OCI-LY1 (cell line): Measurements from ENCODE around the gene MAN1B1.

Experiments
- H2AFZ ChIP-seq: fragments of 200-600 bp; sonication (generic), shearing (Covaris generic); 2 replicates; pipeline ENCODE4 v1.6.0; 2014; ENCODE audit warnings: antibody characterized with exemption, mild to moderate bottlenecking, low read length
- H3F3A ChIP-seq: fragments of 200-600 bp; sonication (generic), shearing (Covaris generic); 2 replicates; pipeline ENCODE4 v1.6.0; 2014; ENCODE audit warnings: mild to moderate bottlenecking, antibody characterized with exemption, low read length, moderate library complexity; ENCODE audit not compliant: insufficient read depth
- H3K27ac ChIP-seq: fragments of 200-600 bp; sonication (generic); 2 replicates; pipeline ENCODE4 v1.5.1; 2014; ENCODE audit warnings: low read length, mixed run types, mild to moderate bottlenecking, low read depth; ENCODE audit not compliant: poor library complexity, severe bottlenecking
- H3K27me3 ChIP-seq: fragments of 200-600 bp; sonication (generic); 2 replicates; pipeline ENCODE4 v1.6.0; 2014; ENCODE audit warnings: antibody characterized with exemption, mild to moderate bottlenecking, low read length, moderate library complexity; ENCODE audit not compliant: insufficient read depth
- H3K36me3 ChIP-seq: fragments of 200-600 bp; sonication (generic); 2 replicates; pipeline ENCODE4 v1.6.1; 2014; ENCODE audit warnings: mild to moderate bottlenecking, antibody characterized with exemption, low read length, moderate library complexity, mixed read lengths; ENCODE audit not compliant: insufficient read depth
- H3K4me1 ChIP-seq: fragments of 200-600 bp; sonication (generic); 2 replicates; pipeline ENCODE4 v1.5.1; 2014; ENCODE audit warnings: mild to moderate bottlenecking, low read length, moderate library complexity; ENCODE audit not compliant: insufficient read depth, severe bottlenecking
- H3K4me2 ChIP-seq: fragments of 200-600 bp; sonication (generic), shearing (Covaris generic); 2 replicates; pipeline ENCODE4 v1.6.1; 2014; ENCODE audit warnings: low read length
- H3K4me3 ChIP-seq: fragments of 200-600 bp; sonication (generic); 2 replicates; pipeline ENCODE4 v1.5.1; 2014; ENCODE audit warnings: low read length, low read depth, mild to moderate bottlenecking, mixed read lengths; ENCODE audit not compliant: poor library complexity, severe bottlenecking
- H3K79me2 ChIP-seq: fragments of 200-600 bp; shearing (Covaris generic); 2 replicates; pipeline ENCODE4 v1.6.1; 2016; ENCODE audit warnings: mixed run types, low read length, mixed read lengths; ENCODE audit not compliant: insufficient read depth
- H3K9ac ChIP-seq: fragments of 200-600 bp; sonication (generic), shearing (Covaris generic); 2 replicates; pipeline ENCODE4 v1.6.1; 2014; ENCODE audit warnings: mild to moderate bottlenecking, low read length, mixed read lengths
- H3K9me2 ChIP-seq: fragments of 200-600 bp; sonication (generic), shearing (Covaris generic); 2 replicates; pipeline ENCODE4 v1.6.1; 2014; ENCODE audit warnings: low read depth, mild to moderate bottlenecking, low read length, mixed read lengths
- H3K9me3 ChIP-seq: fragments of 200-600 bp; shearing (Covaris generic); 2 replicates; pipeline ENCODE4 v1.6.1; 2014; ENCODE audit warnings: low read length, mixed read lengths
- H4K20me1 ChIP-seq: fragments of 200-600 bp; sonication (generic), shearing (Covaris generic); 2 replicates; pipeline ENCODE4 v1.6.0; 2016; ENCODE audit warnings: mild to moderate bottlenecking, low read length; ENCODE audit not compliant: insufficient read depth
- EZH2 ChIP-seq: fragments of 200-600 bp; sonication (generic), shearing (Covaris generic); IDR thresholded peaks from 2 replicates; pipeline ENCODE4 v1.8.0; 2017; ENCODE audit warnings: borderline replicate concordance, mixed run types, mild to moderate bottlenecking, antibody characterized with exemption, low read length, moderate library complexity, mixed read lengths
- TF ChIP-seq, protein P1 (sequence below): fragments of 200-600 bp; sonication (generic), shearing (Covaris generic); IDR thresholded peaks from 2 replicates; pipeline ENCODE4 v1.5.1; 2017; ENCODE audit warnings: mild to moderate bottlenecking, antibody characterized with exemption, low read length, moderate library complexity, mixed read lengths

Gene MAN1B1

DNA sequence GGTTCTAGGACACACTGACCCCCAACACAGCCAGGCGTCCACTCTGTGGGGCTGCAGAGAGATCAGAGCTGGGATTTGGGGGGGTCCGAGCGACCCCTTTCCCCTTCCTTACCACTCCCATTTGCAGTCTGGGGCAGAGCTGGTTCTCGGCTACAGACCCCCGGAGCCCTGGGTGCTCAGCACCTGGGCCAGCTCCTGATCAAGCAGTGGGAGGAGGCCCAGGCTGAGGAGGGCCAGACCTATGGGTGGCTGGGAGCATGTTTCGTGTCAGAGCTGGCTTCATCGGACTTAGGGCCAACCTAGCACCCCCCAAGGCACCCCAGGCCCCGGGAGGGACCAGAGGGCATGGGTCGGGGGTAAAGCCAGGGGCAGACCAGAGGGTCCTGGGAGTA, 59.7 kb downstream of the MAN1B1 start:
- TF ChIP-seq EZH2: no peak
- TF ChIP-seq, protein P1, sequence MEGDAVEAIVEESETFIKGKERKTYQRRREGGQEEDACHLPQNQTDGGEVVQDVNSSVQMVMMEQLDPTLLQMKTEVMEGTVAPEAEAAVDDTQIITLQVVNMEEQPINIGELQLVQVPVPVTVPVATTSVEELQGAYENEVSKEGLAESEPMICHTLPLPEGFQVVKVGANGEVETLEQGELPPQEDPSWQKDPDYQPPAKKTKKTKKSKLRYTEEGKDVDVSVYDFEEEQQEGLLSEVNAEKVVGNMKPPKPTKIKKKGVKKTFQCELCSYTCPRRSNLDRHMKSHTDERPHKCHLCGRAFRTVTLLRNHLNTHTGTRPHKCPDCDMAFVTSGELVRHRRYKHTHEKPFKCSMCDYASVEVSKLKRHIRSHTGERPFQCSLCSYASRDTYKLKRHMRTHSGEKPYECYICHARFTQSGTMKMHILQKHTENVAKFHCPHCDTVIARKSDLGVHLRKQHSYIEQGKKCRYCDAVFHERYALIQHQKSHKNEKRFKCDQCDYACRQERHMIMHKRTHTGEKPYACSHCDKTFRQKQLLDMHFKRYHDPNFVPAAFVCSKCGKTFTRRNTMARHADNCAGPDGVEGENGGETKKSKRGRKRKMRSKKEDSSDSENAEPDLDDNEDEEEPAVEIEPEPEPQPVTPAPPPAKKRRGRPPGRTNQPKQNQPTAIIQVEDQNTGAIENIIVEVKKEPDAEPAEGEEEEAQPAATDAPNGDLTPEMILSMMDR: no peak
- Histone ChIP-seq H4K20me1 (no peaks in the 10 kb centered on the region), H3K36me3 (no peaks in the 10 kb centered on the region), H3K4me1 (no peaks in the 10 kb centered on the region), H3K79me2 (no peaks in the 10 kb centered on the region), H2AFZ (no peak overlapping the region), H3K4me3 (no peak overlapping the region), H3K27me3 (no peaks in the 10 kb centered on the region), H3K27ac (no peak overlapping the region), H3K4me2 (no peak overlapping the region), H3F3A (peaks cover 6% of the 10 kb centered on the region), H3K9me2 (no peaks in the 10 kb centered on the region), H3K9me3 (no peaks in the 10 kb centered on the region), H3K9ac (no peak overlapping the region)

DNA sequence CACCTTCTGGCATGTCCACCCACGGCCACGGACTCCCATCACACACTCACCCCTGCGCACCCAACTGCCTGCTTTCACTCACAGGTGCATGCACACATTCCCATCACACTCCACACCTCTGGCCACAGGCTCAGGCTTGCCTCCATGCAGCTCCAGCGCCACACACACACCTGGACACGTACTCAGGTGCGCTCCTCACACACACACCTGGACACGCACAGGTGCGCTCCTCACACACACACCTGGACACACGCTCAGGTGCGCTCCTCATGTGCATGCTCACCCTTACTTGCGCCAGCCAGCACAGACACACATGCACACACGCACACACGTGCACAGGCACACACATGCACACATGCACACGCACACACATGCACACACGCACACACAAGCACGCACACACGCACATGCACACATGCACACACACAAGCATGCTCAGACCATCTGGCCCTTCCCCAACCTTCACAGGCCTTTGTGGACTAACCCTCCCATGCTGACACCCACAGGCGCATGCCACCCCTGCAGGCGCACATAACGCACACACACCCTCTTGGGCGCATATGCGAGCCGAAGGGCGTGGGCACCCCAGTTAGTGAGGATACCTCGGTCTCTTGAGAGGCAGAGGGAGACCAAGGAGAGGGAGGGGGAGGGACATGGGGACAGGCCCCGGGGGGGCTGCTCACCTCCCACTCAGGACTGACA, 60.5 kb downstream of the MAN1B1 start:
- TF ChIP-seq, protein P1: no peak
- no peak for TF ChIP-seq EZH2
- H3K9me3 ChIP-seq: no peaks in the 10 kb centered on the region
- no peaks in the 10 kb centered on the region for H3K4me1 ChIP-seq
- H3K27me3 ChIP-seq: no peaks in the 10 kb centered on the region
- H3K4me3 ChIP-seq: no peak overlapping the region
- H3K27ac ChIP-seq: no peak overlapping the region
- no peaks in the 10 kb centered on the region for H3K79me2 ChIP-seq
- H3F3A ChIP-seq: peaks cover 6% of the 10 kb centered on the region
- H3K9ac ChIP-seq: no peak overlapping the region
- H2AFZ ChIP-seq: no peak overlapping the region
- H4K20me1 ChIP-seq: no peaks in the 10 kb centered on the region
- no peaks in the 10 kb centered on the region for H3K36me3 ChIP-seq
- H3K9me2 ChIP-seq: no peaks in the 10 kb centered on the region
- no peak overlapping the region for H3K4me2 ChIP-seq

GRCh38 chr9:137147793-137148160, 61.0 kb downstream of the MAN1B1 start:
- Histone ChIP-seq H4K20me1 (no peaks in the 10 kb centered on the region), H3F3A (peaks cover 6% of the 10 kb centered on the region), H3K9me3 (no peaks in the 10 kb centered on the region), H3K27me3 (no peaks in the 10 kb centered on the region), H3K4me3 (no peak overlapping the region), H3K4me1 (no peaks in the 10 kb centered on the region), H3K9ac (no peak overlapping the region), H3K36me3 (no peaks in the 10 kb centered on the region), H3K79me2 (no peaks in the 10 kb centered on the region), H3K9me2 (no peaks in the 10 kb centered on the region), H3K4me2 (no peak overlapping the region), H2AFZ (no peak overlapping the region), H3K27ac (no peak overlapping the region)
- TF ChIP-seq, protein P1: no peak
- no peak for TF ChIP-seq EZH2
